Osteoblast (primary cell): Measurements from ENCODE around the gene COPRS. TPM values are rescaled to one million over a fixed set of nuclear protein-coding genes. Genes with fewer than 3 reads are reported as not detected.

Experiments used
- DNase-seq: peaks from one replicate; pipeline ENCODE4 v3.0.0; 2011; ENCODE audit warnings: low spot score, mixed read lengths; ENCODE audit not compliant: insufficient read length; ENCODE audit errors: missing footprints
- H2AFZ ChIP-seq: 2 replicates; pipeline ENCODE4 v1.6.0; 2011; ENCODE audit warnings: mild to moderate bottlenecking, low read length
- H3K27ac ChIP-seq: 2 replicates; pipeline ENCODE4 v1.5.1; 2011; ENCODE audit warnings: mild to moderate bottlenecking, low read depth, low read length, moderate library complexity
- H3K27me3 ChIP-seq: 2 replicates; pipeline ENCODE4 v1.6.0; 2012; ENCODE audit warnings: mild to moderate bottlenecking, control low read depth, inconsistent platforms, low read length, moderate library complexity; ENCODE audit not compliant: insufficient read depth
- H3K36me3 ChIP-seq: 2 replicates; pipeline ENCODE4 v1.5.1; 2011; ENCODE audit warnings: mild to moderate bottlenecking, low read length, control low read depth, moderate library complexity; ENCODE audit not compliant: insufficient read depth
- H3K4me1 ChIP-seq: 2 replicates; pipeline ENCODE4 v1.5.1; 2011; ENCODE audit warnings: mild to moderate bottlenecking, low read length, control low read depth, moderate library complexity; ENCODE audit not compliant: insufficient read depth
- H3K4me2 ChIP-seq: 2 replicates; pipeline ENCODE4 v1.6.0; 2011; ENCODE audit warnings: mild to moderate bottlenecking, low read length; ENCODE audit not compliant: insufficient read depth
- H3K4me3 ChIP-seq: fragments of 200-600 bp; sonication (generic); 3 replicates; pipeline ENCODE4 v1.5.1; 2012; ENCODE audit warnings: mild to moderate bottlenecking, low read length, inconsistent platforms; ENCODE audit not compliant: insufficient read depth
- H3K79me2 ChIP-seq: 2 replicates; pipeline ENCODE4 v1.6.0; 2012; ENCODE audit warnings: mild to moderate bottlenecking, low read length, control low read depth, inconsistent platforms; ENCODE audit not compliant: insufficient read depth
- H3K9me3 ChIP-seq: 2 replicates; pipeline ENCODE4 v1.5.1; 2011; ENCODE audit warnings: low read depth, low read length, control low read depth
- H4K20me1 ChIP-seq: 2 replicates; pipeline ENCODE4 v1.6.0; 2012; ENCODE audit warnings: mild to moderate bottlenecking, low read length, control low read depth; ENCODE audit not compliant: insufficient read depth
- CTCF ChIP-seq: IDR thresholded peaks from 2 replicates; pipeline ENCODE4 v1.5.1; 2011; ENCODE audit warnings: mild to moderate bottlenecking, low read depth, low read length, moderate library complexity; ENCODE audit errors: extremely low read depth
- total RNA-seq: library from RNA; depleted of rRNA; stranded (reverse); fragments of >200 nt; gene quantifications from 2 replicates; pipeline ENCODE4 v1.2.3, GENCODE V29; 2012

The COPRS gene
- total RNA-seq, 1 donor, result 106 TPM

GRCh38 chr17:31857920-31858641 lies 963 bp downstream of the COPRS start:
- Histone ChIP-seq H3K79me2 (peaks cover 44% of the 10 kb centered on the region), H3K4me2 (peak overlapping the region; percentile 99)
- DNase-seq, result peak; percentile 74

GRCh38 chr17:31856750-31857149 lies 2.3 kb downstream of the COPRS start:
- TF ChIP-seq CTCF, result no peak
- Histone ChIP-seq H3K9me3 (no peaks in the 10 kb centered on the region), H3K4me2 (peak overlapping the region; percentile 99), H4K20me1 (peaks cover 25% of the 10 kb centered on the region), H3K36me3 (peaks cover 30% of the 10 kb centered on the region), H3K27ac (peak overlapping the region; percentile 4), H3K4me1 (peaks cover 23% of the 10 kb centered on the region), H3K4me3 (no peak overlapping the region), H3K27me3 (no peaks in the 10 kb centered on the region), H2AFZ (no peak overlapping the region), H3K79me2 (peaks cover 52% of the 10 kb centered on the region)
- peak; percentile 46 for DNase-seq

More at GRCh38 chr17:31857920-31858641, 963 bp downstream of the COPRS start:
- H3K27ac ChIP-seq, result peak overlapping the region; percentile 78
- TF ChIP-seq CTCF, result no peak
- H3K4me1 ChIP-seq, result peaks cover 23% of the 10 kb centered on the region
- no peaks in the 10 kb centered on the region for H3K27me3 ChIP-seq
- peaks cover 25% of the 10 kb centered on the region for H4K20me1 ChIP-seq
- peak overlapping the region; percentile 77 for H2AFZ ChIP-seq
- peaks cover 27% of the 10 kb centered on the region for H3K36me3 ChIP-seq
- H3K4me3 ChIP-seq, result peak overlapping the region; percentile 92
- H3K9me3 ChIP-seq, result no peaks in the 10 kb centered on the region

GRCh38 chr17:31854672-31855071 lies 4.4 kb downstream of the COPRS start:
- Histone ChIP-seq H3K27me3 (no peaks in the 10 kb centered on the region), H3K27ac (no peak overlapping the region), H3K36me3 (peaks cover 34% of the 10 kb centered on the region), H3K4me2 (no peak overlapping the region), H2AFZ (no peak overlapping the region), H4K20me1 (peaks cover 24% of the 10 kb centered on the region), H3K9me3 (no peaks in the 10 kb centered on the region), H3K4me1 (peaks cover 22% of the 10 kb centered on the region), H3K4me3 (no peak overlapping the region), H3K79me2 (peaks cover 52% of the 10 kb centered on the region)
- TF ChIP-seq CTCF, result no peak
- DNase-seq, result no peak

GRCh38 chr17:31853911-31854470 lies 5.1 kb downstream of the COPRS start:
- no peak overlapping the region for H3K4me2 ChIP-seq
- peaks cover 52% of the 10 kb centered on the region for H3K79me2 ChIP-seq
- peaks cover 34% of the 10 kb centered on the region for H3K36me3 ChIP-seq
- no peak overlapping the region for H2AFZ ChIP-seq
- peaks cover 19% of the 10 kb centered on the region for H3K4me1 ChIP-seq
- peaks cover 21% of the 10 kb centered on the region for H4K20me1 ChIP-seq
- H3K4me3 ChIP-seq, result no peak overlapping the region
- no peak for TF ChIP-seq CTCF
- H3K9me3 ChIP-seq, result no peaks in the 10 kb centered on the region
- H3K27me3 ChIP-seq, result no peaks in the 10 kb centered on the region
- DNase-seq, result no peak
- H3K27ac ChIP-seq, result no peak overlapping the region
